MM.1S (cell line): ENCODE results near the gene RPL10.

ENCODE experiments used
- DNase-seq: peaks from one replicate; pipeline ENCODE4 v3.0.0-alpha.2; 2015
- H2AFZ ChIP-seq: fragments of 300-600 bp; sonication (generic); 2 replicates; pipeline ENCODE4 v1.6.0; 2016; ENCODE audit warnings: antibody characterized with exemption, low read length
- H3F3A ChIP-seq: fragments of 300-600 bp; sonication (generic); 2 replicates; pipeline ENCODE4 v1.6.1; 2016; ENCODE audit warnings: mild to moderate bottlenecking, antibody characterized with exemption, low read length, moderate library complexity, mixed read lengths; ENCODE audit not compliant: insufficient read depth
- H3K27ac ChIP-seq: fragments of 300-600 bp; sonication (generic); 2 replicates; pipeline ENCODE4 v1.5.1; 2016; ENCODE audit warnings: mild to moderate bottlenecking, low read length
- H3K27me3 ChIP-seq: fragments of 300-600 bp; sonication (generic); replicated peaks from 2 replicates; pipeline ENCODE4 v1.6.0; 2016; ENCODE audit warnings: low read length; ENCODE audit not compliant: insufficient read depth
- H3K36me3 ChIP-seq: fragments of 300-600 bp; sonication (generic); replicated peaks from 2 replicates; pipeline ENCODE4 v1.6.1; 2016; ENCODE audit warnings: mild to moderate bottlenecking, low read length, mixed read lengths; ENCODE audit not compliant: insufficient read depth
- H3K4me1 ChIP-seq: fragments of 300-600 bp; sonication (generic); 2 replicates; pipeline ENCODE4 v1.6.1; 2016; ENCODE audit warnings: low read length, mixed read lengths
- H3K4me2 ChIP-seq: fragments of 300-600 bp; sonication (generic); 2 replicates; pipeline ENCODE4 v1.6.0; 2016; ENCODE audit warnings: low read depth, low read length
- H3K4me3 ChIP-seq: fragments of 300-600 bp; sonication (generic); 2 replicates; pipeline ENCODE4 v1.5.1; 2016; ENCODE audit warnings: low read length, mixed read lengths
- H3K79me2 ChIP-seq: fragments of 300-600 bp; sonication (generic); 2 replicates; pipeline ENCODE4 v1.6.1; 2016; ENCODE audit warnings: mixed run types, low read length, mixed read lengths
- H3K9ac ChIP-seq: fragments of 300-600 bp; sonication (generic); 2 replicates; pipeline ENCODE4 v1.6.1; 2016; ENCODE audit warnings: low read length, mixed read lengths
- H3K9me2 ChIP-seq: fragments of 300-600 bp; sonication (generic); replicated peaks from 2 replicates; pipeline ENCODE4 v1.6.1; 2016; ENCODE audit warnings: mild to moderate bottlenecking, low read length, mixed read lengths; ENCODE audit not compliant: insufficient read depth
- H3K9me3 ChIP-seq: fragments of 300-600 bp; sonication (generic); replicated peaks from 2 replicates; pipeline ENCODE4 v1.6.1; 2016; ENCODE audit warnings: mild to moderate bottlenecking, low read length, mixed read lengths; ENCODE audit not compliant: insufficient read depth
- H4K20me1 ChIP-seq: fragments of 300-600 bp; sonication (generic); 2 replicates; pipeline ENCODE4 v1.6.1; 2016; ENCODE audit warnings: mild to moderate bottlenecking, low read length, moderate library complexity, mixed read lengths; ENCODE audit not compliant: insufficient read depth
- CTCF ChIP-seq: fragments of 300-600 bp; sonication (generic); IDR thresholded peaks from 2 replicates; pipeline ENCODE4 v1.5.1; 2016; ENCODE audit warnings: antibody characterized with exemption, low read length, mixed read lengths
- EZH2 ChIP-seq: fragments of 300-600 bp; sonication (generic); optimal IDR thresholded peaks from 2 replicates; pipeline ENCODE3; 2017; ENCODE audit warnings: low read depth, mild to moderate bottlenecking, antibody characterized with exemption, low read length, mixed read lengths
- EZH2phosphoT487 ChIP-seq: fragments of 300-600 bp; sonication (generic); IDR thresholded peaks from 2 replicates; pipeline ENCODE4 v1.6.1; 2018; ENCODE audit warnings: antibody characterized with exemption, low read length

The RPL10 gene

DNA sequence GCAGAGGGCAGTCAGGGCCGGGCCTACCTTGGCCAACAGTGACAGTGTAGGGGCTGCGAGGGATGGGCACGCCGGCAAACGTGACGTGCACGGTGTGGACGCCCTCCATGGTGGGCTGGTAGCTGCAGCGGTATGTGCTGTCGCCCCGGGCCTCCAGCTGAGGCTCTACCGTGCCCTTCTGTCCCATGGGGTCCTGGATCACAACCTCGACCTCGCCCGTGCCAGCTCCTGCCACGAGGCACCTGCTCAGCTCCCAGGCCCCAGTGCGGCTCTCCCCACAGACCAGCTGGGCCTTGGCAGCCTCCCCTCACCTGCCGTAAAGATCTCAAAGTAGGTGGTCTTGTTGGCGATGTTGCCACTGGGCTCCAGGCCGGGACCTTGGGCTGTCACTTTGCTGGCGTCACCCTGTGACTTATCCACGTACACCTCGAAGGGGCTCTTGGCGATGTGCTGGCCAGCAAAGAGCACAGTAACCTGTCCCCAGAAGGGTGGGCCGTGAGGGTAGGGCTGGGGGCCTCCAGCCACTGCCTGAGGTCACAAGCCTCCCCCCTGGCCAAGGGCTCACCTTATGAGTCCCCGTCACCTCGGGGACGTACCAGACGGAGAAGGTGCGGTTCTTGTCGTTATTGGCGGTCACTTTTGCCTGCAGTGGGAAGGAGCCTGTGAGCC, 32.0 kb upstream of the RPL10 start:
- H3F3A ChIP-seq = no peaks in the 10 kb centered on the region
- no peaks in the 10 kb centered on the region for H3K9me3 ChIP-seq
- no peaks in the 10 kb centered on the region for H3K9me2 ChIP-seq
- no peak overlapping the region for H3K4me3 ChIP-seq
- H3K4me1 ChIP-seq = 0 out of 2 replicates have a peak, but pooled peaks cover 3% of the 10 kb centered on the region
- H3K27me3 ChIP-seq = no peaks in the 10 kb centered on the region
- H3K36me3 ChIP-seq = no peaks in the 10 kb centered on the region
- H2AFZ ChIP-seq = no peak overlapping the region
- H3K79me2 ChIP-seq = peaks cover 36% of the 10 kb centered on the region
- DNase-seq = no peak
- no peak for TF ChIP-seq EZH2
- H4K20me1 ChIP-seq = no peaks in the 10 kb centered on the region
- no peak overlapping the region for H3K27ac ChIP-seq
- no peak overlapping the region for H3K4me2 ChIP-seq
- H3K9ac ChIP-seq = no peak overlapping the region

DNA sequence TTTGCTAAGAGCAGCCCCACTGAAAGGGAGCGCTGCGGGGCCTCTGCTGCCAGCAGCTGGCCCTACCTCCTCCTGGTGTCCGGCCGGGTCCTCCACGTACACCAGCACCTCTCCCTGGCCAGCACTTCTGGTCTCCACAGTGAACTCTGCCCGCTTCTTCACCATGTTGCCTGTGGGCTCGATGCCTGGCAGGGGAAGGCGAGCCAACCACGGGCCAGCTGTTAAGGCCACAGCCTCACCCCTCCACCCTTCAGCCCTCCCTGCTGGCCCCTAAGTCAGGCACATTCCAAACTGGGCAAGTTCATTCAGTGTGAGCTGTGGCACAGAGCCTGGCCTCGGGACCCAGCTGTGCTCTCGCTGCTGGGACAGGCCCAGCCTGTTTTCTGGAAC, 31.5 kb upstream of the RPL10 start:
- H3K9ac ChIP-seq = no peak overlapping the region
- no peak overlapping the region for H3K4me3 ChIP-seq
- H3K27ac ChIP-seq = no peak overlapping the region
- no peak overlapping the region for H2AFZ ChIP-seq
- no peaks in the 10 kb centered on the region for H4K20me1 ChIP-seq
- H3K4me1 ChIP-seq = 0 out of 2 replicates have a peak, but pooled peaks cover 3% of the 10 kb centered on the region
- H3F3A ChIP-seq = no peaks in the 10 kb centered on the region
- no peak for DNase-seq
- TF ChIP-seq EZH2phosphoT487 (no peak), EZH2 (no peak), CTCF (no peak)
- no peaks in the 10 kb centered on the region for H3K9me3 ChIP-seq
- no peaks in the 10 kb centered on the region for H3K9me2 ChIP-seq
- no peaks in the 10 kb centered on the region for H3K27me3 ChIP-seq
- H3K79me2 ChIP-seq = peaks cover 36% of the 10 kb centered on the region
- no peak overlapping the region for H3K4me2 ChIP-seq
- H3K36me3 ChIP-seq = no peaks in the 10 kb centered on the region

DNA sequence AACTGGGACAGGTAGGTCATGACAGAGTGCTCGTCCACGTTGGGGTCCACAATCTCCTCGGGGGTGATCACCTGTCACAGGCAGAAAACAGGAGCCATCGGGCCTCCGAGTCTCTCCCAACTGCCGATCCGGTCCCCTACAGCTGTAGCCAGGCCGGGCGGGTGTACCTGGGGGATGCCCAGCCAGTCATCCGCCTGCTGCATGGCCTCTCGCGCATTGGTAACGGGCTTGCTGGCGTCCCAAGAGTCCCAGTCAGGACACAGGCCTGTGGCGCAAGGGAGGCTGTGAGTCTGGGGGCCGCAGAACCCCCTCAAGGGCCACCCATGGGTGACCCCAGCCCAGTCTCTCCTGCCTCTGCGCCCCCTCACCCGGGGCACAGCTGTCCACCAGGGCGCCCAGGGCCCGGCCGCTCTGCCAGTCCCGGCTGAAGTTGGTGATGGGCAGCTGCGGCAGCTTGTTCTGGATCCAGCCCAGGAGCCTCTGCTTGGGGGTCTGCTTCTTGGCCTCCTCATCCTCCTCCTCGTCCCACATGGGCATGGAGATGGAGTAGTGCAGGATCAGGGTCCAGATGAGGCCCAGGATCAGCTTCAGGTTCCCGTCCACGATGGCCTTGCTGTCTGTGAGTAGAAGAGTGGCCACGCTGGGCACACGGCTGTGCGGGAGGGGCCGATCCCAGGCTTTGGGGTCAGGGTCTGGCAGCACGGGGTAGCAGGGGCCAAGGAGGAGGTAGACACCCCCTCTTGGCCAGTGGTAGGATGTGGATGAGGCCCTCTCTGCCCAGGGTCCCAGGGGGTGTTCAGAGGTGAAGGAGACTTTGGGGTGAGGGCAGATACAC, 30.5 kb upstream of the RPL10 start:
- no peaks in the 10 kb centered on the region for H3K9me3 ChIP-seq
- H3K27ac ChIP-seq = no peak overlapping the region
- no peak overlapping the region for H3K9ac ChIP-seq
- no peak for DNase-seq
- H3K4me2 ChIP-seq = no peak overlapping the region
- no peaks in the 10 kb centered on the region for H3F3A ChIP-seq
- no peaks in the 10 kb centered on the region for H3K36me3 ChIP-seq
- TF ChIP-seq CTCF = no peak
- TF ChIP-seq EZH2 = no peak
- TF ChIP-seq EZH2phosphoT487 = no peak
- H3K4me1 ChIP-seq = 0 out of 2 replicates have a peak, but pooled peaks cover 6% of the 10 kb centered on the region
- no peaks in the 10 kb centered on the region for H4K20me1 ChIP-seq
- no peaks in the 10 kb centered on the region for H3K27me3 ChIP-seq
- peaks cover 36% of the 10 kb centered on the region for H3K79me2 ChIP-seq
- H3K9me2 ChIP-seq = no peaks in the 10 kb centered on the region
- no peak overlapping the region for H3K4me3 ChIP-seq
- H2AFZ ChIP-seq = no peak overlapping the region
